ENCODE measurements around the gene UBE2QL1. TPM values are rescaled to one million over a fixed set of nuclear protein-coding genes. Genes with fewer than 3 reads are reported as not detected.

UBE2QL1 gene
- total RNA-seq, 4 donors from 2014 or later = 0.37 to 0.96 (median 0.64) TPM; not detected in 1

DNA sequence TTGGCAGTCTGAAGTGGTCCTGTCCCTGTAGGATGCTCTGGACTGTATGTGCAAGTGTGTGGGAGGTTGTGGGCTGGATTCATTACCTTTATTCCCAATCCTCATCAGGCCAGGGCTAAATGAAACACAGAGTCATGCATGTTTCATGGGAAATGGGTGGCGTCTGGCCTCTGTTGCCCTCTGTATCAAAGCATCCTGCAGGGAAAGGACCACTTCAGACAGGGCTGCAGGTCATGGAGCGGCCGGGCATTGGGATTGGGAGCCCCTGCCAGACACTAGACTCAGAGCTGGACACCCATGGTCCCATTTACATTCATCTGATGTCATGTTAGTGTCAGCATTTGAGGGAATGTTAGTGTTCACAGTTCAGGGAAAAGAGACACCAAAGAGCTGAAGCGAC lies 53.8 kb downstream of the UBE2QL1 start:
- Histone ChIP-seq H3K36me3 (no peaks in the 10 kb centered on the region), H3K27ac (no peak overlapping the region), H3K4me3 (no peak overlapping the region), H3K4me1 (no peaks in the 10 kb centered on the region), H3K27me3 (no peaks in the 10 kb centered on the region), H3K9me3 (no peaks in the 10 kb centered on the region)
- intact Hi-C loops (cut with DNase I; ENCODE audit: low total_unique reads) (no loop called here), in situ Hi-C loops (cut with MboI; ENCODE audit: low pct_ligation_motif_present in 1 of 4, low pct_unique_long_range_greater_than_20kb in 1 of 4, low sequenced_read_pairs in 3 of 4) (no loop called here)
- WGBS, 2 donors (ENCODE audit: low coverage in 1 of 2) = 80 to 90% methylated on average over 3 to 4 of the region's 4 CpGs
- TF ChIP-seq POLR2A (IDR thresholded peaks at IDR 0.05) (no peak), EP300 (IDR thresholded peaks at IDR 0.05; ENCODE audit: low read depth) (no peak), POLR2AphosphoS5 (IDR thresholded peaks at IDR 0.05) (no peak)
- TF ChIP-seq, protein P1, sequence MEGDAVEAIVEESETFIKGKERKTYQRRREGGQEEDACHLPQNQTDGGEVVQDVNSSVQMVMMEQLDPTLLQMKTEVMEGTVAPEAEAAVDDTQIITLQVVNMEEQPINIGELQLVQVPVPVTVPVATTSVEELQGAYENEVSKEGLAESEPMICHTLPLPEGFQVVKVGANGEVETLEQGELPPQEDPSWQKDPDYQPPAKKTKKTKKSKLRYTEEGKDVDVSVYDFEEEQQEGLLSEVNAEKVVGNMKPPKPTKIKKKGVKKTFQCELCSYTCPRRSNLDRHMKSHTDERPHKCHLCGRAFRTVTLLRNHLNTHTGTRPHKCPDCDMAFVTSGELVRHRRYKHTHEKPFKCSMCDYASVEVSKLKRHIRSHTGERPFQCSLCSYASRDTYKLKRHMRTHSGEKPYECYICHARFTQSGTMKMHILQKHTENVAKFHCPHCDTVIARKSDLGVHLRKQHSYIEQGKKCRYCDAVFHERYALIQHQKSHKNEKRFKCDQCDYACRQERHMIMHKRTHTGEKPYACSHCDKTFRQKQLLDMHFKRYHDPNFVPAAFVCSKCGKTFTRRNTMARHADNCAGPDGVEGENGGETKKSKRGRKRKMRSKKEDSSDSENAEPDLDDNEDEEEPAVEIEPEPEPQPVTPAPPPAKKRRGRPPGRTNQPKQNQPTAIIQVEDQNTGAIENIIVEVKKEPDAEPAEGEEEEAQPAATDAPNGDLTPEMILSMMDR (IDR thresholded peaks at IDR 0.05) = no peak
- no peak for DNase-seq

DNA sequence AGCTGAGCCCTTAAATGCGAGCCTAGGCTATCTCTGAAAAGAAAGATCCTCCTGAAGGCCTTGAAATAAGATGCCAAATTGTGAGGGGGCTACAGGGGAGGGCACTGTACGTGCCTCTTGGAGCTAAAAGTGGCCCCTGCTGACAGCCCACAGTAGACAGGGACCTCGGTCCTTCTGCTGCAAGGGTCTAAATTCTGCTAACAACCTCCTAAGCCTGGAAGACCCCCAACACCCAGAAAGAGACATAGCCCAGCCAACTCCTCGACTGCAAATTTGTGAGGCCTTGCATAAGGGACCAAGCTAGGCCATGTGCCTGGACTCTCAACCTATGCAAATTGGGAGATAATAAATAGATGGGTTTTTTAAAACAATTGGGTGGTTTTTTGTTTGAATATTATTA lies 54.7 kb downstream of the UBE2QL1 start:
- Histone ChIP-seq H3K36me3 (no peaks in the 10 kb centered on the region), H3K4me1 (no peaks in the 10 kb centered on the region), H3K27me3 (no peaks in the 10 kb centered on the region), H3K27ac (no peak overlapping the region), H3K9me3 (no peaks in the 10 kb centered on the region), H3K4me3 (no peak overlapping the region)
- intact Hi-C loops (cut with DNase I; ENCODE audit: low total_unique reads) (no loop called here), in situ Hi-C loops (cut with MboI; ENCODE audit: low pct_ligation_motif_present in 1 of 4, low pct_unique_long_range_greater_than_20kb in 1 of 4, low sequenced_read_pairs in 3 of 4) (no loop called here)
- TF ChIP-seq POLR2AphosphoS5 (IDR thresholded peaks at IDR 0.05) = no peak
- TF ChIP-seq POLR2A (IDR thresholded peaks at IDR 0.05) = no peak
- TF ChIP-seq EP300 (IDR thresholded peaks at IDR 0.05; ENCODE audit: low read depth) = no peak
- TF ChIP-seq, protein P1 (IDR thresholded peaks at IDR 0.05) = no peak
- DNase-seq = no peak
- 77 to 80% methylated on average over 1 to 4 of the region's 4 CpGs for WGBS, 2 donors (ENCODE audit: low coverage in 1 of 2)

DNA sequence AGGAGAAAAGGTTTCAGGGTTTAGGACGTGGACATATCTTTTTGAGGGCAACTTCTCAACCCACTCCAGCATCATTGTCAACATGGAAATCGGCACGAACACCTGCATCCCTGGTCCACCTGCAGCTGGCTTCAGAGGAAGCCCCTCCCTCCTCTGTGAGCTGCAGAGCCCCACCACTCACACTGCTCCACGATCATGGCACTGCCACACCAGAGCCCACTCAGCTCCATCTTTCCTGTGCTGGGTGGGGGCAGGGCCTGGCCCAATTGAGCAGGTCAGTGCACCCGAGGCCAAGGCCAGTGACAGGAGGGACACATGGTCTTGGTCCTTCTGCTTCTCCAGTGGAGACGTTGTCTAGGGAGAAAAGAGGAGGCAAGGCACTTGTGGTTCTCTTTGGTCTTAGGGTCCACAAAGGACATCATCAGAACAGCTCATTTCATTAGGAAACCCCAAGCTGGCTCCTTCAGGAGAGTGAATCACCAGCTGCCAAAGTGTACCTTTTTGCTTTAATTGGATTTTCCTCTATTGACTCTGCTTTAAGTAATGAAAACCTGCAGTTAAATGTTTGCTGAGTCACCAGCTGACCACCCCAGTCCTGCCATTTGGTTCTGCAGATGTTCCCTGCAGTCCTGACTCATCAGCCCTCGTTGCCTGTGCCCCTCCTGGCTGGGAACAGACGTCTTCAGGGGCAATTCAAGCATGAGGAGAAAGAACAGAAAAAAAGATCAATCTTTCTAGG lies 56.2 kb downstream of the UBE2QL1 start:
- no peaks in the 10 kb centered on the region for H3K27me3 ChIP-seq
- in situ Hi-C loops (cut with MboI; ENCODE audit: low pct_ligation_motif_present in 1 of 4, low pct_unique_long_range_greater_than_20kb in 1 of 4, low sequenced_read_pairs in 3 of 4) = no loop called here
- no peak for DNase-seq
- H3K36me3 ChIP-seq = no peaks in the 10 kb centered on the region
- H3K4me1 ChIP-seq = no peaks in the 10 kb centered on the region
- no peak overlapping the region for H3K27ac ChIP-seq
- no peaks in the 10 kb centered on the region for H3K9me3 ChIP-seq
- intact Hi-C loops (cut with DNase I; ENCODE audit: low total_unique reads) = no loop called here
- no peak for TF ChIP-seq POLR2A (IDR thresholded peaks at IDR 0.05)
- TF ChIP-seq, protein P1 (IDR thresholded peaks at IDR 0.05) = no peak
- WGBS, 2 donors (ENCODE audit: low coverage in 1 of 2) = 59% methylated on average over 8 of the region's 8 CpGs; no CpG with 5 or more reads in 1 of the 2 donors
- no peak overlapping the region for H3K4me3 ChIP-seq

DNA sequence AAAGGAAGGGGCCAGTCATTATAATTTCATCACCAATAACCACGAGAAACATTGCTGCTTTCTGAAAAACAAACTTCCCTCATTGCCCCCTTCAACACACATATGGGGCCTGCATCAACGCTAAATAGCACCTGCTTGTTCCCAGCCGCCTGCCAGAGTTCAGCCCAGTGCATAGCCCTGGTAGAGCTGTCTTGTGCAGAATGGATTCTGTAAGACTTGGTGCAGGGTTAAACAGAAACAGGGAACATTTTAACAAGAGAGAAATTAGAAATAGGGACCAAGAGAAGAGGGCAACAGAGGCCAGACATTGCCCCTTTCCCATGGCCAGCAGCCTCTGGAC lies 56.7 kb downstream of the UBE2QL1 start:
- H3K27me3 ChIP-seq = no peaks in the 10 kb centered on the region
- no peaks in the 10 kb centered on the region for H3K9me3 ChIP-seq
- H3K36me3 ChIP-seq = no peaks in the 10 kb centered on the region
- intact Hi-C loops (cut with DNase I; ENCODE audit: low total_unique reads) (no loop called here), in situ Hi-C loops (cut with MboI; ENCODE audit: low pct_ligation_motif_present in 1 of 4, low pct_unique_long_range_greater_than_20kb in 1 of 4, low sequenced_read_pairs in 3 of 4) (no loop called here)
- no peak for DNase-seq
- WGBS, 2 donors (ENCODE audit: low coverage in 1 of 2) = 43 to 44% methylated on average over 3 of the region's 3 CpGs
- H3K4me1 ChIP-seq = no peaks in the 10 kb centered on the region
- H3K4me3 ChIP-seq = no peak overlapping the region
- TF ChIP-seq POLR2A (IDR thresholded peaks at IDR 0.05) = no peak
- no peak for TF ChIP-seq POLR2AphosphoS5 (IDR thresholded peaks at IDR 0.05)
- no peak for TF ChIP-seq EP300 (IDR thresholded peaks at IDR 0.05; ENCODE audit: low read depth)
- TF ChIP-seq, protein P1 (IDR thresholded peaks at IDR 0.05) = no peak
- H3K27ac ChIP-seq = no peak overlapping the region

Measured in transverse colon (tissue), 4 donors.